ENCODE results near the gene SLFN5.
"Not testable (repeated sequence)": the region's sequence is repeated elsewhere in the genome, so short reads cannot be mapped to it uniquely, and the experiment has no call there.

SLFN5 gene

DNA sequence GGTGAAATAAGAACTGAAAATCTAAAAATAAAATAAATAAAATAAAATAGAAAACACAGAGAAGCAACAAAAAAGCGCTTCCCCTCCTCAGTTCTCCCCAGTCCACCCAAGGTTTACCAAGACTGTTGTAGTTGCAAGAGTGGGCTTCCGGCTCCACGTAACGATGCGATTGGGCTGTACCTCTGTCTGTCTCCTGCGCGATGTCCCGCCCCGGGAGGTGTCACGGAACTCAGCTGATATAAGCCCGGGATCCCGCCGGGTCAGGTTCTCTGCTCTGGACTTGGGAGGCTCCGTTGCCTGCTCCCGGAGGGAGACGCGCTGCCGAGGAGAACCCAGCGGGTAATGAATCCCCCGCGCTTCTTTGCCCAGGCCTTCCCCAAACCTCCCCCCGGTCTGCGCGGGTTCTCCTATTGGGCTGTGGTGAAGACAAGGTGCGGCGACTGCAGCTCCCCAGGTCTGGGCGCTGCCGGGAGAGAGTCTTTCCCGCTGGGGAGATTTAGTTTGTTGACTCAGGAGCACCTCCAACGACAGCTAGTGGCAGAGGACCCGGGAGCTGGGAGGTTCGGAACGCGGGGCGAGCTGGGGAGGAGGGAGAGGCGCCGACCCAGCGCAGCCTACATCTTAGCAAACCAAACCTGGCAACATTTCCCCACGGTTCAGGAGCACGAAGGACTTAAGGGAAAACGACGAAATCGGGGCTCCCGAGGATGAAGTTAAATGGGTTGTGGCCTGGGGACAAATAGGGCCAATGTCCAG, at the start of gene SLFN5:
SLFN5 (plus strand) TSS at position 268 of the 756 bp plus-strand sequence. CDS start 15,619 bp downstream, outside the sequence.
- DNase-seq, result peak; percentile 97 to 98

- not testable (repeated sequence) for DNase-seq
Observed at GRCh38 chr17:35194001-35194400, 48.9 kb upstream of the SLFN5 start, which contains the start of gene SLC35G3. SLC35G3 (minus strand) TSS chr17:35194393; CDS start chr17:35194307, 86 bp downstream.

DNA sequence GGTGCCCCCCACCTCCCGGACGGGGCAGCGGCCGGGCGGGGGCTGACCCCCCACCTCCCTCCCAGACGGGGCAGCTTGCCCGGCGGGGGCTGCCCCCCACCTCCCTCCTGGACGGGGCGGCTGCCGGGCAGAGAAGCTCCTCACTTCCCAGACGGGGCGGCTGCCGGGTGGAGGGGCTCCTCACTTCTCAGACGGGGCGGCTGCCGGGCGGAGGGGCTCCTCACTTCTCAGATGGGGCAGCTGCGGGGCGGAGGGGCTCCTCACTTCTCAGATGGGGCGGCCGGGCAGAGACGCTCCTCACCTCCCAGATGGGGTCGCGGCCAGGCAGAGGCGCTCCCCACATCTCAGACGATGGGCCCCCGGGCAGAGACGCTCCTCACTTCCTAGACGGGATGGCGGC, 47.8 kb upstream of the SLFN5 start:
- not testable (repeated sequence) for DNase-seq

GRCh38 chr17:35202582-35202981, 40.3 kb upstream of the SLFN5 start:
- DNase-seq, result not testable (repeated sequence)

- peak; percentile 44 to 51 for DNase-seq
Observed at GRCh38 chr17:35210741-35211140, 32.1 kb upstream of the SLFN5 start.

DNA sequence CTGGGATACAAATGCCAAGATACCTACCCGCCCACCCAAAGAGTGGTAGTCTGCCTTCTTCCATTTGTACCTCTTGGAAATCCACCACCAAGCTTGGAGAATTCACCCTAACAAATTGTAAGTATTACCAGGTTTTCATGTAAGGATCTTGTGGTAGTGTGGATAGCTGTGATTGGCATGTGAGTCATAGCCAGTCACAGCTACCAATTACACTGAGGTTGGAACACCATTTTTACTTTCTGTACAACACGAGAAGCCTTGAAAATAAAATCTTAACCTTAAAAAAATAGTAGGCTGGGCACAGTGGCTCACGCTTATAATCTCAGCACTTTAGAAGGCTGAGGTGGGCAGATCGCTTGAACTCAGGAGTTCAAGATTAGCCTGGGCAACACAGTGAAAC, 30.2 kb upstream of the SLFN5 start:
- no peak for DNase-seq

DNA sequence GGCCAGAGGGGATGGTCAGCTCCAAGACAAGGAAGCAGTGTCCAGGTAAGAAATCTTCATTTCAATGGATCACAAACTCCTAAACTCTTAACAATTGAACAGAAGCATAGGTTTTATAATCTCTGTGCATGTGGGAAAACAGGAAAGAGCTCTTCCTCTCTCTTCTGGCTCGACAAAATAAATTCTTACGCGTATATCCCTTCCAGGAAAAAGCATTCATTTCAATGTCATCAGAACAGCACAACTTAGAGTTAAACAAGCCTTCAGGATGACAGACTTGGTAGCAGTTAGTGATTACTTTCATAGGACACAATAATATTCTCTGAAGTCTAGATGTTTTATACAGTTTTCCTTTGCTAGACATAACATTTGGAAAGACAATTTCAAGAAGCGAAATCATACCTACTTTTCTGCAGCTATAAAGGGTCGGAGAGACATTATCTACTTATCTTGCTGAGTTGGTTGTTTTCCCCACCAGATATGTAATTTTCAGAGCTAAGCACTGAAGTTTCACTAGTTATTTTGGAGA, 29.4 kb upstream of the SLFN5 start:
- DNase-seq, result peak in 1 of 2 donors; percentile 15

DNA sequence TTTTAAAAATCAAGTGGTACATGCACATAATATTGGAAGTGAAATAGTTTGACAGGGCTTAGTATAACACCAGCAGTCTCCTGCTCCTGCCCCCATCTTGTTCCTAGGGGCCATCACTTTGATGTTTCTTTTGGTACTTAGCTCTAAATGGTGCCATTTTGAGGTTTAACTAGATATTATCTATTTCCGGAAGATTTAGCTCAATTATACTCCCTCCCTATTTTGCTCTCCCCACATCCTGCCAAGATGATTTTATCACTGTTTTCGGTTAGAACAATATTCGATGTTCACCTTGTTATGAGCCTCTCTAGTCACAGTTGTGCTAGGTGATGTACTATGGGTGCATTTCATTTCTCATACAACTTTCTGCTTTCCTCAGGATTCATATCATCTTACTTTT, 28.7 kb upstream of the SLFN5 start:
- peak; percentile 40 to 88 for DNase-seq

GRCh38 chr17:35214631-35215273, 28.1 kb upstream of the SLFN5 start:
- DNase-seq, result peak; percentile 5 to 56

DNA sequence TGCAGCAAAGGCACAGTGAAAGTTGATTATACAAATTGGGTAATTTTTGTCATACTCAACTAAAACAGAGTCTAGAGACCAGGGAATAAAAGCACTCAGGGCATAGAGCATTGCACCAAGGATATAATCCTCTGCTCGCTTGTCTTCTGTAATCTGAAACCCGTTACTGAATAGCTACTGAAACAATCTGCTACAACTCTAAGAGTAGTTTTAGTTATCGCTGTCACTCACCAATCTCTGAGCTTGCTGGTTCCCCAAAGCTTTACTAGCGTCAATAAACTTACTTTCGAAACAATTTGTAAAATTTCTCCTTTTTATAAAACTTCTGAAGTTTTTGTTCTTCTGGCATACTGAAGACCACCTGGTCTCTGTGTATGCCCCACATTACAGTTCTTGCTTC, 25.8 kb upstream of the SLFN5 start:
- DNase-seq, result no peak

DNA sequence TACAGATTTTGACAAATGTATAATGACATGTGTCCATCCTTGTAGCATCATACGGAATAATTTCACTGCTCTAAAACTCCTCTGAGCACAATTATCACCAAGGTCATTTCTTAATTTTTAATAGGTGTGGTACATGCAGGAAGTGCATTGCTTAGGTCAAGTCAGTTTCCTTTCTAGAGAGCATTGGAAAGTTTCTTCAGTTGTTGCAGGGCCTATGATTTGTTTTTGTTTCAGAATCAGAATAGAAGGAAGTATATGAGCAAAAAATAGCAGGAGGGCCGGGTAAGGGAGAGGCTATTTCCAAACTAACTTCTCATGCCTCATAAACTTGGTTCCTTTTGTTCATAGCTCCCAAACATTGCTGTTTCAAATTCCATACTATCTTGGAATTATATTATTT, 24.0 kb upstream of the SLFN5 start:
- DNase-seq, result peak in 1 of 2 donors; percentile 39

- DNase-seq, result no peak
Observed at GRCh38 chr17:35222452-35222851, 20.4 kb upstream of the SLFN5 start.

GRCh38 chr17:35224436-35224835, 18.4 kb upstream of the SLFN5 start:
- DNase-seq, result no peak

- DNase-seq, result no peak
Observed at GRCh38 chr17:35227546-35227945, 15.3 kb upstream of the SLFN5 start.

- DNase-seq, result no peak
Observed at GRCh38 chr17:35229638-35230037, 13.2 kb upstream of the SLFN5 start.

GRCh38 chr17:35234315-35234714, 8.6 kb upstream of the SLFN5 start:
- DNase-seq, result not testable (repeated sequence)

GRCh38 chr17:35235289-35235688, 7.6 kb upstream of the SLFN5 start:
- no peak for DNase-seq

- peak in 1 of 2 donors; percentile 37 for DNase-seq
Observed at GRCh38 chr17:35235917-35236316, 7.0 kb upstream of the SLFN5 start.

DNA sequence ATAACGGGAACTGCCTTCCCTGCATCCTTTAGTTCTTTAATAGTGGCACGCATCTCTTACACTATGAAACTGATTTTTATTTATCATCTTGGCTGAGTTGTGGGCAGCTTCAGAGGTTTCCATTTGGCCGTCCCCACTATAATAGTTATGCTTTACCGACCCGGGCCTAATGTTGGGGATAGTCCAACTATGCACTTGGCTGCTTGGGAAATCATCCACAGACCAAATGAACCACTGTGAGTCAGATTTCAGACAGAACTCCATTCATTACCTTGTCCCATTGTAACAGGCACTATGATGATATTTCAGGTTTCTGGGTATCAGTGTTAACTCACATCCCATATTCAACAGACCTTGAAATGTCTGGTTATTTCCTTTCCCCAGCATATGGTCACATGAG, 6.1 kb upstream of the SLFN5 start:
- DNase-seq, result no peak

DNA sequence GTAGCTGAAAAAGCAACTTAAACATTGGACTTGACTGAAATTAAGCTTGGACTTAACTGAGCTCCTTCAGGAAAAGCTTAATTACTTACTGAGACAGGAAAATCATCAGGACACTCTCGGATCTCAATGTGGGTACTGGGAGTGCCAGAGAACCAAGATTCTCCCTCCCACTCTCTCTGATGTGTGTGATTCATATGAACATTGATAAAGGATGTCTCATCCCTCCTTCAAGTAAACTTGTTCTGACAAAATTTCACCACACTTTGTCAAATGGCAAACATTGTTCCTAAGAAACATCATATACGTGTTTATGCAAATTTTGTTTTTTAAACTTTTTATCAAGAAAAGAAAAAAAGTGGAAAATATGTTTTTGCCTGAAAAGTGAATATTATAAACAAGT, 4.1 kb upstream of the SLFN5 start:
- DNase-seq, result peak in 1 of 2 donors; percentile 25

GRCh38 chr17:35239823-35240222, 3.0 kb upstream of the SLFN5 start:
- peak in 1 of 2 donors; percentile 17 for DNase-seq

DNA sequence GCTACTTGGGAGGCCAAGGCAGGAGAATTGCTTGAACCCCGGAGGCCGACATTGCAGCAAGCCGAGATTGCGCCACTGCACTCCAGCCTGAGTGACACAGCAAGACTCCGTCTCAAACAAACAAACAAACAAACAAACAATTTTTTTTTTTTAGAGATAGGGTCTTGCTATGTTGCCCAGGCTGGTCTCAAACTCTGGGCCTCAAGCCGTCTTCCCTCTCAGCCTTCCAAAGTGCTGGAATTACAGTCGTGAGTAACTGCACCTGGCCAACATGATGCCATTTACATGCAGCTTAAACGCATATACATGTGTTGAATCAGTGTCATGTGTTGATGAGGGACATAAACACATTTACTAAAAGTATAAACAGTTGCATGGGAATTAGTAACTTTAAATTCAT, 2.0 kb upstream of the SLFN5 start:
- peak in 1 of 2 donors; percentile 34 for DNase-seq

- peak; percentile 36 to 60 for DNase-seq
Observed at GRCh38 chr17:35241520-35241919, 1.4 kb upstream of the SLFN5 start.

Data from CD4-positive, alpha-beta T cell treated with Interferon alpha-2 for 1 hour (primary cell).